Activated naive CD8-positive, alpha-beta T cell treated with anti-CD3 and anti-CD28 coated beads, Interleukin-2, amount 50 U/mL, for 24 hours (primary cell): ENCODE results near the gene RILPL1.
"Not testable (repeated sequence)": the region's sequence is repeated elsewhere in the genome, so short reads cannot be mapped to it uniquely, and the experiment has no call there.

Experiments used
- ATAC-seq: fragments of 150-1000 bp; cut with Tn5 transposase; one replicate; pipeline ENCODE4 v1.10.0; 2021
- DNase-seq: peaks from one replicate; pipeline ENCODE4 v3.0.0; 2021
- H3K27ac Mint-ChIP-seq: one replicate; pipeline ENCODE4 v1.8.0; 2021; ENCODE audit warnings: mild to moderate bottlenecking, mixed read lengths
- H3K27me3 Mint-ChIP-seq: one replicate; pipeline ENCODE4 v1.8.0; 2021; ENCODE audit warnings: mixed read lengths
- H3K36me3 Mint-ChIP-seq: one replicate; pipeline ENCODE4 v1.8.0; 2021; ENCODE audit warnings: low read depth, mixed read lengths
- H3K4me1 Mint-ChIP-seq: one replicate; pipeline ENCODE4 v1.8.0; 2021; ENCODE audit warnings: mixed read lengths
- H3K4me3 Mint-ChIP-seq: one replicate; pipeline ENCODE4 v1.8.0; 2021; ENCODE audit warnings: mild to moderate bottlenecking, moderate library complexity, mixed read lengths
- H3K9me3 Mint-ChIP-seq: one replicate; pipeline ENCODE4 v1.8.0; 2021; ENCODE audit warnings: mixed read lengths

The RILPL1 gene

DNA sequence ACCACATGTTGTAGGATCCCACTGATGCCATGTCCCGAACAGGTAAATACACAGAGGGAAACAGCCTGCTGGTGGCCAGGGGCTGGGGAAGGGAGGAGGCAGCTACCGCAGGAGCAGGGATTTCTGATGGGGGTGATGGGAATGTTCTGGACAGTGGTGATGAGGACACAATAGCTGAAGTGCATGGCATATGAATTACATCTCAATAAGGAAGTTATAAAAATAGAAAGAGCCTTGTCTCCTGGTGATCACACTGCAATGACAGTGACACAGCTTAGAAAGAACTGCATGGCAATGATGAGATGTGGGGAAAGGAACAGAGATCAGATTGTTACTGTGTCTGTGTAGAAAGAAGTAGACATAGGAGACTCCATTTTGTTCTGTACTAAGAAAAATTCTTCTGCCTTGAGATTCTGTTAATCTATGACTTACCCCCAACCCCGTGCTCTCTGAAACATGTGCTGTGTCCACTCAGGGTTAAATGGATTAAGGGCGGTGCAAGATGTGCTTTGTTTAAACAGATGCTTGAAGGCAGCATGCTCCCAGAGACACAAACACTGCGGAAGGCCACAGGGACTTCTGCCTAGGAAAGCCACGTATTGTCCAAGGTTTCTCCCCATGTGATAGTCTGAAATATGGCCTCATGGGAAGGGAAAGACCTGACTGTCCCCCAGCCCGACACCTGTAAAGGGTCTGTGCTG is 41.0 kb downstream of the RILPL1 start:
- not testable (repeated sequence) for H3K27me3 Mint-ChIP-seq, H3K4me3 Mint-ChIP-seq, H3K4me1 Mint-ChIP-seq, DNase-seq, H3K9me3 Mint-ChIP-seq, H3K27ac Mint-ChIP-seq, H3K36me3 Mint-ChIP-seq, ATAC-seq

DNA sequence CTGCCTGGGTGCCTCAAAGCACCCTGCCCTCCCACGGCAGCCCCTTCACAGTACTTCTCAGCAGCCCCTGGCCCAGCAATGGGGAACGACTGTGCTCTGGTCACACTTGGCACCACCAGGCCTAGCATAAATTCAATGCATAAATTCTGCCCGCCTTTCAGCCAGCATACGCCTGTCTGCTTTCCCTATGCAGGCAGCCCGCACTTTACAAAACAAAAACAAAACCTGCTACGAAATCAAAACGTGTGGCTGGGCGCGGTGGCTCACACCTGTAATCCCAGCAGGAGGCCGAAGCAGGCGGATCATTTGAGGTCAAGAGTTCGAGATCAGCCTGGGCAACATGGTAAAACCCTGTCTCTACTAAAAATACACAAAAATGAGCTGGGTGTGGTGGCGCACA is 42.0 kb downstream of the RILPL1 start:
- DNase-seq: no peak
- no peaks in the 10 kb centered on the region for H3K4me1 Mint-ChIP-seq
- no peaks in the 10 kb centered on the region for H3K36me3 Mint-ChIP-seq
- no peak overlapping the region for H3K4me3 Mint-ChIP-seq
- no peak for ATAC-seq
- no peaks in the 10 kb centered on the region for H3K27me3 Mint-ChIP-seq
- H3K27ac Mint-ChIP-seq: no peak overlapping the region
- no peaks in the 10 kb centered on the region for H3K9me3 Mint-ChIP-seq

GRCh38 chr12:123491056-123491455 is 42.5 kb downstream of the RILPL1 start:
- no peaks in the 10 kb centered on the region for H3K36me3 Mint-ChIP-seq
- no peaks in the 10 kb centered on the region for H3K4me1 Mint-ChIP-seq
- no peak for DNase-seq
- no peak for ATAC-seq
- no peaks in the 10 kb centered on the region for H3K27me3 Mint-ChIP-seq
- H3K9me3 Mint-ChIP-seq: no peaks in the 10 kb centered on the region
- H3K27ac Mint-ChIP-seq: no peak overlapping the region
- no peak overlapping the region for H3K4me3 Mint-ChIP-seq

DNA sequence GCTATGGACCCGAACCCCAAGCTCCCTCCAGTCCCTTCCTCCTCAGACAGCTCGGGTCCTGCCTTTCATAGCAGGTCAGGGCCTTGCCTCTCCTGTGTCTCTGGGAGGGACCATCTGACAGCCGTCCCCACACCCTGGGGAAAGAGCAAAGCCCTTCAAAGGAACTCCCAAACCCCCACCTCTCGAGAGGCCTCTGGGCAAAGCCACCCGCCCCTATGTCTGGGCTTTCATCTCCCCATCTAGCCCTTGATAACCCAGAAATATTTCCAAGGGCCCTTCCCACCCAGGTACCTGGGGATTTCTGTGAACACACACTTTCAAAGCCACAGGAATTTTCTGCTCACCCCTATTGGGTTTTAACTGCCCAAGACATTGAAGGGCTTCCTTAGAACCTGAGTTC is 43.4 kb downstream of the RILPL1 start:
- no peak overlapping the region for H3K27ac Mint-ChIP-seq
- no peaks in the 10 kb centered on the region for H3K27me3 Mint-ChIP-seq
- no peaks in the 10 kb centered on the region for H3K4me1 Mint-ChIP-seq
- no peak overlapping the region for H3K4me3 Mint-ChIP-seq
- no peaks in the 10 kb centered on the region for H3K36me3 Mint-ChIP-seq
- ATAC-seq (no peak), DNase-seq (no peak)
- no peaks in the 10 kb centered on the region for H3K9me3 Mint-ChIP-seq

DNA sequence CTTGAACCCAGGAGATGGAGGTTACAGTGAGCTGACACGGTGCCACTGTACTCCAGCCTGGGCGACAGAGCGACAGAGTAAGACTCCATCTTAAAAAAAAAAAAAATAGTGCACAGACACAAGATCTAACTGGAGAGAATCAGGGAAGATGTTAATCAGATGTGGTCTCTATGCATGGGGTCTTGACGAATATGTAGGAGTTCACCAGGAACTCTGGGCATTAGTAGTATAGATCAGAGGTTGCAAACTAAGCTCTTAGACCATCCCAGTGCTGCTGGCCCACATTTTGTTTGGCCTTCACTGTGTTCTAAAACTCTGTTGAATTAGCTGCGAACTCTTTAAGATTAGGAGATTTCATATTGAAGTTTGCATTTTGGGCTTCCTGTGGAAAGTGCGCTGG is 43.9 kb downstream of the RILPL1 start:
- H3K27ac Mint-ChIP-seq: no peak overlapping the region
- DNase-seq (no peak), ATAC-seq (no peak)
- no peaks in the 10 kb centered on the region for H3K27me3 Mint-ChIP-seq
- peaks cover 4% of the 10 kb centered on the region for H3K4me1 Mint-ChIP-seq
- no peak overlapping the region for H3K4me3 Mint-ChIP-seq
- no peaks in the 10 kb centered on the region for H3K36me3 Mint-ChIP-seq
- no peaks in the 10 kb centered on the region for H3K9me3 Mint-ChIP-seq

GRCh38 chr12:123488539-123489230 is 44.8 kb downstream of the RILPL1 start:
- Mint-ChIP-seq H3K27me3 (no peaks in the 10 kb centered on the region), H3K36me3 (no peaks in the 10 kb centered on the region), H3K4me1 (peaks cover 13% of the 10 kb centered on the region), H3K27ac (no peak overlapping the region), H3K4me3 (no peak overlapping the region), H3K9me3 (no peaks in the 10 kb centered on the region)
- ATAC-seq (no peak), DNase-seq (no peak)

DNA sequence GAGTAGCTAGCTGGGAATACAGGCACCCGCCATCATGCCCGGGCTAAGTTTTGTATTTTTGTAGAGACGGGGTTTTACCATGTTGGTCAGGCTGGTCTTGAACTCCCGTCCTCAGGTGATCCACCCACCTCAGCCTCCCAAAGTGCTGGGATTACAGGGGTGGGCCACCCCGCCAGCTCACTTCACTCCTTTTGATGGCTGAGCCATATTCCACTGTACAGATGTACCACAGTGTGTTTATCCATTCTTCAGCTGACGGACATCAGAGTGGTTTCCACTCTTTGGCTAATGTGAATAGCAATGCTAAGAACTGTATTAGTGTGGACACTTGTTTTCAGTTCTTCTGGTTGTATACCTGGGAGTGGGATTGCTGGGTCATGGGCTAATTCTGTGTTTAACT is 46.1 kb downstream of the RILPL1 start:
- DNase-seq (no peak), ATAC-seq (no peak)
- Mint-ChIP-seq H3K4me1 (peaks cover 15% of the 10 kb centered on the region), H3K27me3 (no peaks in the 10 kb centered on the region), H3K36me3 (no peaks in the 10 kb centered on the region), H3K27ac (no peak overlapping the region), H3K9me3 (no peaks in the 10 kb centered on the region), H3K4me3 (no peak overlapping the region)

DNA sequence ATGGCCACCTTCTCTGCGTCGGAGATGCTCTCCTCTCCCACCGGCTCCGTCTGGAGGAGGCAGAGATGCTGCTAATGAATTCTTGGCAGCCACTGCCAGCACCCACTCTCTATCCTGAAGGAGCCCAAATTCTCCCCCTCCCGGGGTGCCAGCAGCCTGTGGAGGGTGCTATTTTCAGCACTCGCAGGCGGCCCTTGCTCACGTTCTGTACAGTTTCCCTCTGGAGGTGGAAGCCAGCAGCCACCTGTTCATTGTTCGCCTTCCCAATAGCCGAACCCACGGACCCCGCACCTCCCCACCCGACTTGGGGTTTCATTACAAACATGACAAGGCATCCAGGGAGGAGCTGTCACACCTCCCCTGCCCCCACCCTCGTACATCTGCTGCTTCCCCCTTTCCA is 47.8 kb downstream of the RILPL1 start:
- DNase-seq (no peak), ATAC-seq (no peak)
- Mint-ChIP-seq H3K4me1 (peaks cover 15% of the 10 kb centered on the region), H3K36me3 (no peaks in the 10 kb centered on the region), H3K4me3 (no peak overlapping the region), H3K9me3 (no peaks in the 10 kb centered on the region), H3K27me3 (no peaks in the 10 kb centered on the region), H3K27ac (no peak overlapping the region)

- DNase-seq (peak; percentile 8), ATAC-seq (peak; percentile 27)
- Mint-ChIP-seq H3K9me3 (no peaks in the 10 kb centered on the region), H3K27ac (no peak overlapping the region), H3K27me3 (no peaks in the 10 kb centered on the region), H3K4me3 (no peak overlapping the region), H3K4me1 (peaks cover 15% of the 10 kb centered on the region), H3K36me3 (no peaks in the 10 kb centered on the region)
Measured at GRCh38 chr12:123483602-123484248, 49.8 kb downstream of the RILPL1 start.

DNA sequence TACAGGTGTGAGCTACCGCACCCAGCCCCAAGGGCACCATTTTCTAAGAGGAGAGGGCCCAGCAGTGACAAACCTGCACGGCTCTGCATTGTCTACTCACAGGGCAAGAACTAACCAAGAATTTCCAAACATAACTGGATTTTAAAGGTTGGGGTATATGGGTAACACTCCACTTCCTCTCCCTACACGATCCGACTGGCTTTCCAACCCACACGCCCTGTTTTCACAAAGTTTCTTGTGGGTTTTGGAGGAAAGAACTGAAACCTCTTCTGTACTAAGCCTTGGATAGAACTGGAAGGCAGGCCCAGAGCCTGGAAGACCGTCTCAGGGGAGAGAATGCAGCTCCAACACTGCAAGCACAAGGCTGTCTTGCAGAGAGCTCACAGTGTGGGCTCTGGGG is 50.6 kb downstream of the RILPL1 start:
- Mint-ChIP-seq H3K27me3 (no peaks in the 10 kb centered on the region), H3K9me3 (no peaks in the 10 kb centered on the region), H3K36me3 (no peaks in the 10 kb centered on the region), H3K4me3 (no peak overlapping the region), H3K4me1 (peaks cover 15% of the 10 kb centered on the region), H3K27ac (no peak overlapping the region)
- ATAC-seq (no peak), DNase-seq (no peak)

- H3K27ac Mint-ChIP-seq, H3K27me3 Mint-ChIP-seq, DNase-seq, H3K4me3 Mint-ChIP-seq, H3K9me3 Mint-ChIP-seq, H3K36me3 Mint-ChIP-seq, ATAC-seq: not testable (repeated sequence)
- peaks cover 23% of the 10 kb centered on the region for H3K4me1 Mint-ChIP-seq
Measured at GRCh38 chr12:123481251-123481650, 52.3 kb downstream of the RILPL1 start.

- Mint-ChIP-seq H3K9me3 (no peaks in the 10 kb centered on the region), H3K27me3 (no peaks in the 10 kb centered on the region), H3K27ac (no peak overlapping the region), H3K4me1 (peaks cover 31% of the 10 kb centered on the region), H3K4me3 (no peak overlapping the region), H3K36me3 (peaks cover 3% of the 10 kb centered on the region)
- ATAC-seq: no peak
- DNase-seq: no peak
Measured at GRCh38 chr12:123479442-123480180, 53.9 kb downstream of the RILPL1 start.

GRCh38 chr12:123478762-123479161 is 54.8 kb downstream of the RILPL1 start:
- Mint-ChIP-seq H3K4me3 (no peak overlapping the region), H3K27me3 (no peaks in the 10 kb centered on the region), H3K9me3 (no peaks in the 10 kb centered on the region), H3K27ac (no peak overlapping the region), H3K36me3 (peaks cover 3% of the 10 kb centered on the region), H3K4me1 (peaks cover 28% of the 10 kb centered on the region)
- ATAC-seq (no peak), DNase-seq (no peak)

DNA sequence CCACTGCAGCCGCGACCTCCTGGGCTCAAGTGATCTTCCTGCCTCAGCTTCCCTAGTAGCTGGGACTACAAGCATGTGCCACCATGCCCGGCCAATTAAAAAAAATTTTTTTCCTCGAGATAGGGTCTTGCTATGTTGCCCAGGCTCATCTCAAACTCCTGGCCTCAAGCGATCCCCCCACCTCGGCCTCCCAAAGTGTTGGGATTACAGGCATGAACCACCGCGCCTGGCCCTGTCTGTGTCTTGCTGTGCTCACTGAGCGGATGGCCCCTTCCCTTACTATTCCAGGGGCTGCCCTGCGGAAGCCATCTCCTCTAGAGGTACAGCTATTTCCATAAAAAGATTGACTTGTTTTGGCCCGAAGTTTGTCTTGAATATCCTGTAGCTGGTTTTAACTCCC is 55.5 kb downstream of the RILPL1 start:
- DNase-seq (no peak), ATAC-seq (no peak)
- Mint-ChIP-seq H3K4me1 (peaks cover 27% of the 10 kb centered on the region), H3K9me3 (no peaks in the 10 kb centered on the region), H3K36me3 (peaks cover 3% of the 10 kb centered on the region), H3K27me3 (no peaks in the 10 kb centered on the region), H3K27ac (no peak overlapping the region), H3K4me3 (no peak overlapping the region)
